A549 (cell line): ENCODE results near the gene PVR. TPM values are rescaled to one million over a fixed set of nuclear protein-coding genes. Genes with fewer than 3 reads are reported as not detected.

Experiments
- ATAC-seq, 2 experiments: fragments of 200-7000 bp in 1 of 2; fragments of >200 bp in 1 of 2; cut with Nextera tagmentation in 1 of 2; cut with Tn5 transposase in 1 of 2; 3 replicates each; pipeline versions ENCODE4 v1.8.0 to v1.9.1; 2018 to 2020; ENCODE audit warnings: mild to moderate bottlenecking in 1 of 2, moderate library complexity in 1 of 2
- CTCF ChIA-PET: fragments of 300-600 bp; sonication (Branson Sonifier 250); formaldehyde crosslinking; extraction: SDS; loops from one replicate; lab custom pipeline; 2021; ENCODE audit warnings: antibody characterized with exemption, inconsistent platforms; lab: Yijun Ruan, JAX
- POLR2A ChIA-PET: fragments of 350-600 bp; formaldehyde crosslinking; extraction: SDS; loops from one replicate; lab custom pipeline; 2021; ENCODE audit warnings: antibody characterized with exemption, inconsistent platforms; lab: Yijun Ruan, JAX
- DNase-seq, 2 experiments: peaks; one replicate each; pipeline versions ENCODE4 v3.0.0 to v3.0.0-alpha.2; 2011 to 2016; ENCODE audit warnings: low read depth in 1 of 2, low spot score in 1 of 2
- FAIRE-seq: peaks from 2 replicates; lab custom pipeline; 2011; peaks lifted over from hg19 to GRCh38; lab: Jason Lieb, UNC
- H3K27ac ChIP-seq, 2 experiments: fragments of >200 bp; sonication (Bioruptor Twin); formaldehyde crosslinking; 3 replicates each; pipeline ENCODE4 v1.5.1; 2016 to 2017
- H3K4me1 ChIP-seq: fragments of >200 bp; sonication (Bioruptor Twin); formaldehyde crosslinking; 3 replicates; pipeline ENCODE4 v1.6.1; 2016
- H3K4me2 ChIP-seq: fragments of >200 bp; sonication (Bioruptor Twin); formaldehyde crosslinking; 3 replicates; pipeline ENCODE4 v1.6.1; 2016
- H3K4me3 ChIP-seq: fragments of >200 bp; sonication (Bioruptor Twin); formaldehyde crosslinking; 3 replicates; pipeline ENCODE4 v1.5.1; 2016
- H3K9me3 ChIP-seq: fragments of >200 bp; sonication (Bioruptor Twin); formaldehyde crosslinking; 3 replicates; pipeline ENCODE4 v1.6.1; 2016
- EHF ChIP-seq: fragments of 250-450 bp; sonication (Bioruptor Pico); IDR thresholded peaks from 2 replicates; pipeline ENCODE4 v1.5.0; 2020; ENCODE audit warnings: mild to moderate bottlenecking
- EP300 ChIP-seq, 2 experiments: fragments of >200 bp; sonication (Bioruptor Twin); formaldehyde crosslinking; IDR thresholded peaks; 2 replicates in 1 of 2; 3 replicates in 1 of 2; pipeline ENCODE4 v1.6.1; 2016 to 2017
- FOSB ChIP-seq: fragments of 250-450 bp; sonication (Bioruptor Pico); IDR thresholded peaks from 2 replicates; pipeline ENCODE4 v1.5.0; 2020; ENCODE audit warnings: mild to moderate bottlenecking, moderate library complexity
- FOSL2 ChIP-seq, 2 experiments: fragments of 450-650 bp in 1 of 2; fragments of >200 bp in 1 of 2; sonication (Bioruptor Twin) in 1 of 2; formaldehyde crosslinking; IDR thresholded peaks; 2 replicates each; pipeline versions ENCODE4 v1.5.0 to v1.6.1; 2016 to 2020; ENCODE audit warnings: mild to moderate bottlenecking in 1 of 2, moderate library complexity in 1 of 2
- FOXS1 ChIP-seq: fragments of 250-450 bp; sonication (Bioruptor Pico); IDR thresholded peaks from 2 replicates; pipeline ENCODE4 v1.5.0; 2020; ENCODE audit warnings: mild to moderate bottlenecking, moderate library complexity
- HDAC2 ChIP-seq: fragments of 200-600 bp; sonication (generic); IDR thresholded peaks from 2 replicates; pipeline ENCODE4 v1.6.1; 2016
- HES2 ChIP-seq: fragments of >200 bp; sonication (Bioruptor Twin); formaldehyde crosslinking; IDR thresholded peaks from 2 replicates; pipeline ENCODE4 v1.6.1; 2016
- KDM1A ChIP-seq: fragments of 200-600 bp; sonication (generic); IDR thresholded peaks from 2 replicates; pipeline ENCODE4 v1.6.1; 2016; ENCODE audit warnings: low read depth, mild to moderate bottlenecking
- KDM5A ChIP-seq: fragments of 200-600 bp; sonication (generic); IDR thresholded peaks from 2 replicates; pipeline ENCODE4 v1.6.1; 2016; ENCODE audit warnings: antibody characterized with exemption, mild to moderate bottlenecking
- POLR2A ChIP-seq: IDR thresholded peaks from 2 replicates; pipeline ENCODE4 v1.6.1; 2012; ENCODE audit warnings: mild to moderate bottlenecking, low read length
- TP53 ChIP-seq: fragments of 250-450 bp; sonication (Bioruptor Pico); IDR thresholded peaks from 2 replicates; pipeline ENCODE4 v1.5.0; 2021; ENCODE audit warnings: mild to moderate bottlenecking, moderate library complexity
- ZC3H11A ChIP-seq: fragments of 450-650 bp; IDR thresholded peaks from 2 replicates; pipeline ENCODE4 v1.6.1; 2014; ENCODE audit warnings: antibody characterized with exemption, mild to moderate bottlenecking
- ZFP36 ChIP-seq: fragments of 450-650 bp; IDR thresholded peaks from 2 replicates; pipeline ENCODE4 v1.6.1; 2014; ENCODE audit warnings: borderline replicate concordance; ENCODE audit not compliant: partially characterized antibody
- ZSCAN20 ChIP-seq: fragments of 250-450 bp; sonication (Bioruptor Pico); IDR thresholded peaks from 2 replicates; pipeline ENCODE4 v1.8.0; 2022; ENCODE audit warnings: mild to moderate bottlenecking, moderate library complexity
- WGBS: methylation state at CpG from one replicate; pipeline ENCODE4 v1.1.6; 2017; ENCODE audit errors: missing lambda C conversion rate; 5-methylcytosine and 5-hydroxymethylcytosine counted together
- polyA plus RNA-seq, 4 experiments: library from polyadenylated mRNA; depleted of rRNA in 3 of 4; stranded (reverse); fragments of >200 nt; fragmentation: RNase III in 1 of 4; extraction: RNeasy Plus Mini Kit Qiagen cat#74134 plus additional on column Dnase treatment in 1 of 4; gene quantifications; 2 replicates in 3 of 4; 3 replicates in 1 of 4; pipeline ENCODE4 v1.2.3, GENCODE V29; 2011 to 2017
- TF ChIP-seq, protein P1 (sequence below): fragments of 150-350 bp; IDR thresholded peaks from 2 replicates; pipeline ENCODE4 v1.6.1; 2014; ENCODE audit warnings: low read depth, mild to moderate bottlenecking, low read length
- TF ChIP-seq, protein P2 (sequence below): fragments of 250-450 bp; sonication (Bioruptor Pico); IDR thresholded peaks from 2 replicates; pipeline ENCODE4 v1.5.0; 2020; ENCODE audit warnings: low read depth, mild to moderate bottlenecking, moderate library complexity
- TF ChIP-seq, protein P3 (sequence below): fragments of >200 bp; sonication (Bioruptor Twin); formaldehyde crosslinking; IDR thresholded peaks from 3 replicates; pipeline ENCODE4 v1.6.1; 2016

PVR gene
- polyA plus RNA-seq, 2 of the 4 experiments (the other 2 are of a cell fraction) = 90.3 to 108 TPM

DNA sequence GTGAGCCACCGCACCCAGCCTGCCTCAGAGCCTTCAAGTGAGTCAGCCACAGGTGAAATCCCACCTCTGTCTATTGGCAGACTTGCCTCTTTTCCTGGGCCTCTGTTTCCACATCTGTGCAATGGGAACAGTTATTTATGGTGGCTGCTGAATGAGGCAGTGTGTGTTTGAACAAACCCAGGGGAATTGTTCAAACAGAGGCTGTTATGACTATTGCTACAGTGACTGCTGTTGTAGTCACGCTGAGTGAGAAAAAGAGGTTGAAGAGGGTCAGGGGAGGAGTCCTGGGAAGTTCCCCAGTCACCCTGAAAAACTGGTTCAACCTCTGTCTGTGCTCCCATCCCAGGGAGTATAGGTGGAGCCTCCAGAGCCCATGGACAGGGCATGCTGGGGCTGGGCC, 27.7 kb downstream of the PVR start, which contains the start of gene CEACAM19:
CEACAM19 (plus strand) TSS at position 83 of the 400 bp plus-strand sequence. CDS start 450 bp downstream, outside the sequence.
- ATAC-seq = peak; percentile 11 to 26; a peak in 4 of 6 replicates
- Histone ChIP-seq H3K9me3 (no peaks in the 10 kb centered on the region), H3K4me1 (peaks cover 7% of the 10 kb centered on the region; the same call in 1 of the 3 replicates), H3K27ac (peak within 1 kb of the TSS in 1 of 2 experiments; percentile 34; a peak in 2 of 6 replicates), H3K4me2 (no peak within 1 kb of the TSS)
- CTCF ChIA-PET = interaction anchor here (1.3 to 15.7 kb wide), 3 partner anchors 12 to 100 kb away, joined by 3 to 180 read pairs (median 5); no protein-coding TSS in a partner anchor
- POLR2A ChIA-PET = no interaction called here
- TF ChIP-seq KDM1A = peak; percentile 87
- TF ChIP-seq KDM5A = no peak
- TF ChIP-seq, all 56 proteins: peak for 1
- WGBS = 83% methylated on average over 2 of the region's 2 CpGs
- no peak for DNase-seq
- no peak within 1 kb of the TSS for H3K4me3 ChIP-seq
- no peak for FAIRE-seq

DNA sequence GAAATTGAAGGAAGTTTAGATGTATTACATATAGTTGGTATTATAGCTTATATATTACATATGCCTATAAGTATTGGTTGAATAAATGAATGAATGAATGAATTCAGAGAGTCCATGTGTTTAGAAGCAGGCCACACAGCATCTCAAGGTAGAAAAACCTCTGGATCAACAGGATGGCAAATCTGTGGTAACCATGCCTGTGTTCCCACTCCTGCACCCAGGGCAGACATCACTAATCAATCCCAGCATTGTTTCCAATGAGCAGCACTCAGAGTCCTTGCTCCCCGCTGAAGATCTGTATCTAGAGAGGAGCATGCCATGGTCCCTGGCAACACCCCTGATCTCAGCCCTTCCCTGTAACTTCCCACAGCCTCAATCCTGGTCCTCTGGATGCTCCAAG, 28.5 kb downstream of the PVR start:
- H3K4me3 ChIP-seq = no peak overlapping the region
- CTCF ChIA-PET = interaction anchor here (1.3 to 15.7 kb wide), 3 partner anchors 13 to 102 kb away, joined by 3 to 180 read pairs (median 5); no protein-coding TSS in a partner anchor
- H3K9me3 ChIP-seq = no peaks in the 10 kb centered on the region
- no peak for TF ChIP-seq ZFP36
- TF ChIP-seq FOSL2 (IDR thresholded peaks at IDR 0.05) = no peak
- no peak for TF ChIP-seq FOSL2 (CRISPR knock-in tag; IDR thresholded peaks at IDR 0.05)
- TF ChIP-seq ZSCAN20 = no peak
- TF ChIP-seq, protein P1, sequence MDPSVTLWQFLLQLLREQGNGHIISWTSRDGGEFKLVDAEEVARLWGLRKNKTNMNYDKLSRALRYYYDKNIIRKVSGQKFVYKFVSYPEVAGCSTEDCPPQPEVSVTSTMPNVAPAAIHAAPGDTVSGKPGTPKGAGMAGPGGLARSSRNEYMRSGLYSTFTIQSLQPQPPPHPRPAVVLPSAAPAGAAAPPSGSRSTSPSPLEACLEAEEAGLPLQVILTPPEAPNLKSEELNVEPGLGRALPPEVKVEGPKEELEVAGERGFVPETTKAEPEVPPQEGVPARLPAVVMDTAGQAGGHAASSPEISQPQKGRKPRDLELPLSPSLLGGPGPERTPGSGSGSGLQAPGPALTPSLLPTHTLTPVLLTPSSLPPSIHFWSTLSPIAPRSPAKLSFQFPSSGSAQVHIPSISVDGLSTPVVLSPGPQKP = no peak
- TF ChIP-seq EP300 (IDR thresholded peaks at IDR 0.05) = no peak
- no peak for TF ChIP-seq FOSB (CRISPR knock-in tag)
- no peak for TF ChIP-seq HES2
- TF ChIP-seq ZC3H11A = no peak
- no peak for TF ChIP-seq TP53 (CRISPR knock-in tag)
- no peak for TF ChIP-seq HDAC2
- TF ChIP-seq KDM5A = no peak
- no peak for TF ChIP-seq EHF (CRISPR knock-in tag)
- TF ChIP-seq, protein P2, sequence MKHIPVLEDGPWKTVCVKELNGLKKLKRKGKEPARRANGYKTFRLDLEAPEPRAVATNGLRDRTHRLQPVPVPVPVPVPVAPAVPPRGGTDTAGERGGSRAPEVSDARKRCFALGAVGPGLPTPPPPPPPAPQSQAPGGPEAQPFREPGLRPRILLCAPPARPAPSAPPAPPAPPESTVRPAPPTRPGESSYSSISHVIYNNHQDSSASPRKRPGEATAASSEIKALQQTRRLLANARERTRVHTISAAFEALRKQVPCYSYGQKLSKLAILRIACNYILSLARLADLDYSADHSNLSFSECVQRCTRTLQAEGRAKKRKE (CRISPR knock-in tag) = no peak
- DNase-seq (no peak), FAIRE-seq (no peak), ATAC-seq (no peak; a peak in 1 of 6 replicates)
- no peak overlapping the region for H3K4me2 ChIP-seq
- WGBS = 94% methylated on average over 1 of the region's 1 CpG
- POLR2A ChIA-PET = no interaction called here
- H3K4me1 ChIP-seq = peaks cover 14% of the 10 kb centered on the region
- H3K27ac ChIP-seq = peak overlapping the region in 1 of 2 experiments; percentile 3; a peak in 1 of 6 replicates

DNA sequence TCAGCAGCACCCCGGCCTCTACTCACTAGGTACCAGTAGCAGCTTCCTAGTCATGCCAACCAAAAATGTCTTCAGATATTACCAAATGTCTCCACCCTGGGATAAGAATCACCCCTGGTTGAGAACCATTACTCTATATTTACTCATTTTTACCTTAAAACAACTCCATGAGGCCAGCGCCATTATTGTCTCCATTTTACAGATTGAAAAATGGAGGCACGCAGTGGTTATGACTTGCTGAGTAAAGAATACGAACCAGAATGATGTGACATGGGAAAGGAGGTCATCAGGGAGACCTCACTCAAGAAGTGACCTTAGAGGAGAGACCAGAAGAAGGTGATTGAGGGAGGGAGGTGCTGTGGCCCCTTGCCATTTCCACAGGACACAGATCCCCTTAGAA, 29.8 kb downstream of the PVR start:
- no peak for DNase-seq
- 96% methylated on average over 4 of the region's 4 CpGs for WGBS
- Histone ChIP-seq H3K4me3 (no peak overlapping the region), H3K27ac (no peak overlapping the region), H3K4me2 (no peak overlapping the region), H3K4me1 (peaks cover 25% of the 10 kb centered on the region), H3K9me3 (no peaks in the 10 kb centered on the region)
- CTCF ChIA-PET = interaction anchor here (1.3 to 15.7 kb wide), 3 partner anchors 14 to 103 kb away, joined by 3 to 180 read pairs (median 8); no protein-coding TSS in a partner anchor
- no peak for FAIRE-seq
- TF ChIP-seq POLR2A (no peak), FOXS1 (CRISPR knock-in tag) (no peak), KDM1A (0 out of 2 replicates have a peak, but pooled peaks have one; percentile 14)
- POLR2A ChIA-PET = interaction anchor here (0.6 to 0.7 kb wide), 2 partner anchors 44 to 59 kb away, joined by 4 read pairs; no protein-coding TSS in a partner anchor
- ATAC-seq = no peak

DNA sequence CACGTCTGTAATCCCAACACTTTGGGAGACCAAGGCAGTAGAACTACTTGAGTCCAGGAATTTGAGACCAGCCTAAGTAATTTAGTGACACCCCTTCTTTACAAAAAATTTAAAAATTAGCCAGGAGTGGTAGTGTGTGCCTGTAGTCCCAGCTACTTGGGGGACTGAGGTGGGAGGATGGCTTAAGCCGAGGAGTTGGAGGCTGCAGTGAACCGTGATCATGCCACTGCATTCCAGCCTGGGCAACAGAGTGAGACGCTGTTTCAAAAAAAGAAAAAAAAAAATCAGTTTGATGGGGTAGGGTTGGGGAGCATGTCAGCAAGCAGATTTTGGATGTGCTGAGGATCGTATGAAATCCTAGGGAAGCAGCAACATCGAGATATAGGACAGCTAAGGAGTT, 31.8 kb downstream of the PVR start:
- CTCF ChIA-PET = interaction anchor here (0.7 to 15.7 kb wide), 7 partner anchors 14 to 105 kb away, joined by 3 to 180 read pairs (median 8); no protein-coding TSS in a partner anchor
- POLR2A ChIA-PET = interaction anchor here (1.6 kb wide), 1 partner anchor 10 kb away, joined by 3 read pairs; no protein-coding TSS in a partner anchor
- TF ChIP-seq, protein P3, sequence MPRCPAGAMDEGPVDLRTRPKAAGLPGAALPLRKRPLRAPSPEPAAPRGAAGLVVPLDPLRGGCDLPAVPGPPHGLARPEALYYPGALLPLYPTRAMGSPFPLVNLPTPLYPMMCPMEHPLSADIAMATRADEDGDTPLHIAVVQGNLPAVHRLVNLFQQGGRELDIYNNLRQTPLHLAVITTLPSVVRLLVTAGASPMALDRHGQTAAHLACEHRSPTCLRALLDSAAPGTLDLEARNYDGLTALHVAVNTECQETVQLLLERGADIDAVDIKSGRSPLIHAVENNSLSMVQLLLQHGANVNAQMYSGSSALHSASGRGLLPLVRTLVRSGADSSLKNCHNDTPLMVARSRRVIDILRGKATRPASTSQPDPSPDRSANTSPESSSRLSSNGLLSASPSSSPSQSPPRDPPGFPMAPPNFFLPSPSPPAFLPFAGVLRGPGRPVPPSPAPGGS = no peak
- Histone ChIP-seq H3K4me2 (no peak overlapping the region), H3K4me3 (no peak overlapping the region), H3K9me3 (no peaks in the 10 kb centered on the region), H3K4me1 (peaks cover 18% of the 10 kb centered on the region), H3K27ac (peak overlapping the region in 1 of 2 experiments; percentile 86; a peak in 2 of 6 replicates)
- WGBS = 91% methylated on average over 6 of the region's 6 CpGs
- ATAC-seq (no peak), DNase-seq (no peak), FAIRE-seq (no peak)
